RPMI8226 (cell line): ENCODE measurements around the gene SAT2.
"Not testable (repeated sequence)": the region's sequence is repeated elsewhere in the genome, so short reads cannot be mapped to it uniquely, and the experiment has no call there.

Experiments
- DNase-seq: peaks from one replicate; pipeline ENCODE4 v3.0.0-alpha.2; 2015

The SAT2 gene

GRCh38 chr17:7627250-7628121 lies at the start of gene SAT2:
Gene SAT2, minus strand, starts transcription at chr17:7627821. Its CDS starts 186 bp downstream, at chr17:7627635.
- DNase-seq = peak; percentile 90

- no peak for DNase-seq
These were observed 48.9 kb upstream of the SAT2 start for GRCh38 chr17:7676533-7676932.

- DNase-seq = no peak
These were observed 47.3 kb upstream of the SAT2 start for GRCh38 chr17:7674934-7675333.

- peak; percentile 15 for DNase-seq
These were observed 45.6 kb upstream of the SAT2 start for GRCh38 chr17:7673239-7673638.

GRCh38 chr17:7668482-7668881 lies 40.9 kb upstream of the SAT2 start:
- DNase-seq = no peak

GRCh38 chr17:7667656-7668406 lies 40.2 kb upstream of the SAT2 start:
- no peak for DNase-seq

- no peak for DNase-seq
These were observed 29.5 kb upstream of the SAT2 start for GRCh38 chr17:7656958-7657609.

GRCh38 chr17:7655541-7655840 lies 27.9 kb upstream of the SAT2 start:
- no peak for DNase-seq

GRCh38 chr17:7654832-7655540 lies 27.4 kb upstream of the SAT2 start:
- DNase-seq = no peak

GRCh38 chr17:7652388-7653356 lies 25.1 kb upstream of the SAT2 start:
- no peak for DNase-seq

- DNase-seq = no peak
These were observed 24.2 kb upstream of the SAT2 start for GRCh38 chr17:7651665-7652387.

- no peak for DNase-seq
These were observed 23.6 kb upstream of the SAT2 start for GRCh38 chr17:7651097-7651664.

GRCh38 chr17:7650509-7651096 lies 23.0 kb upstream of the SAT2 start, which contains the start of gene ATP1B2:
Gene ATP1B2, plus strand, starts transcription at chr17:7650926. Its CDS starts 593 bp downstream, at chr17:7651519.
- DNase-seq = peak; percentile 68

- no peak for DNase-seq
These were observed 19.4 kb upstream of the SAT2 start for GRCh38 chr17:7647018-7647417.

- DNase-seq = no peak
These were observed 18.8 kb upstream of the SAT2 start for GRCh38 chr17:7646457-7646856.

GRCh38 chr17:7644775-7645174 lies 17.2 kb upstream of the SAT2 start:
- no peak for DNase-seq

- not testable (repeated sequence) for DNase-seq
These were observed 14.0 kb upstream of the SAT2 start for GRCh38 chr17:7641635-7642034.

- DNase-seq = no peak
These were observed 13.2 kb upstream of the SAT2 start for GRCh38 chr17:7640783-7641182.

- DNase-seq = no peak
These were observed 8.5 kb upstream of the SAT2 start for GRCh38 chr17:7636163-7636562.

GRCh38 chr17:7634384-7634783 lies 6.8 kb upstream of the SAT2 start:
- DNase-seq = no peak
